ENCODE data around the gene RPS6KA4. TPM values are rescaled to one million over a fixed set of nuclear protein-coding genes. Genes with fewer than 3 reads are reported as not detected.

RPS6KA4 gene
- total RNA-seq, 4 donors from 2014 or later = 2.4 to 37.4 (median 29.3) TPM

- DNase-seq = no peak
- H3K27ac ChIP-seq = no peak overlapping the region
- H3K4me3 ChIP-seq = no peak overlapping the region
- no peaks in the 10 kb centered on the region for H3K27me3 ChIP-seq
- H3K9me3 ChIP-seq = no peaks in the 10 kb centered on the region
- intact Hi-C loops (cut with DNase I; ENCODE audit: low total_unique reads) = no loop called here
- TF ChIP-seq POLR2A (IDR thresholded peaks at IDR 0.05) = no peak
- TF ChIP-seq, protein P1, sequence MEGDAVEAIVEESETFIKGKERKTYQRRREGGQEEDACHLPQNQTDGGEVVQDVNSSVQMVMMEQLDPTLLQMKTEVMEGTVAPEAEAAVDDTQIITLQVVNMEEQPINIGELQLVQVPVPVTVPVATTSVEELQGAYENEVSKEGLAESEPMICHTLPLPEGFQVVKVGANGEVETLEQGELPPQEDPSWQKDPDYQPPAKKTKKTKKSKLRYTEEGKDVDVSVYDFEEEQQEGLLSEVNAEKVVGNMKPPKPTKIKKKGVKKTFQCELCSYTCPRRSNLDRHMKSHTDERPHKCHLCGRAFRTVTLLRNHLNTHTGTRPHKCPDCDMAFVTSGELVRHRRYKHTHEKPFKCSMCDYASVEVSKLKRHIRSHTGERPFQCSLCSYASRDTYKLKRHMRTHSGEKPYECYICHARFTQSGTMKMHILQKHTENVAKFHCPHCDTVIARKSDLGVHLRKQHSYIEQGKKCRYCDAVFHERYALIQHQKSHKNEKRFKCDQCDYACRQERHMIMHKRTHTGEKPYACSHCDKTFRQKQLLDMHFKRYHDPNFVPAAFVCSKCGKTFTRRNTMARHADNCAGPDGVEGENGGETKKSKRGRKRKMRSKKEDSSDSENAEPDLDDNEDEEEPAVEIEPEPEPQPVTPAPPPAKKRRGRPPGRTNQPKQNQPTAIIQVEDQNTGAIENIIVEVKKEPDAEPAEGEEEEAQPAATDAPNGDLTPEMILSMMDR (IDR thresholded peaks at IDR 0.05) = no peak
- no peaks in the 10 kb centered on the region for H3K4me1 ChIP-seq
- H3K36me3 ChIP-seq = no peaks in the 10 kb centered on the region
Measured at GRCh38 chr11:64390558-64390957, 31.6 kb downstream of the RPS6KA4 start.

DNA sequence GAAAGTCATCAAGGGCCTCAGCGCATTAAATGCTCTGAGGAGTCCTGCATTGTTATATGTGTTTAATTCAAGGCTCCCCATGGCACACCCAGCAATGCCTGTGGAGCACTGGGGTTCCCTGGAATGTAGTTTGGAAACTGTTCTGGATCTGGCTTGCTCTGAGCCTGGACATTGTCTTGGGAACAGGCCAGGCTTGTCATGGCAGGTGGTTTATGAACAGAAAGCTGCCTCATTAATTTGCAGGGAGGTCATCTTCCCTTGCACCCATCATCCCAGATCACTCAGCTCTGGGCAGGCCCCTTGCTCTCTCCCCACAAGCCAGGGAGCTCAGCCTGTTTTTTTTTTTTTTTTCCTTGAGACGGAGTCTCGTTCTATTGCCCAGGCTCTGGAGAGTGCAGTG is 32.9 kb downstream of the RPS6KA4 start:
- intact Hi-C loops (cut with DNase I; ENCODE audit: low total_unique reads) = no loop called here
- TF ChIP-seq POLR2A (IDR thresholded peaks at IDR 0.05) = no peak
- TF ChIP-seq, protein P1 (IDR thresholded peaks at IDR 0.05) = no peak
- Histone ChIP-seq H3K27me3 (no peaks in the 10 kb centered on the region), H3K4me1 (no peaks in the 10 kb centered on the region), H3K9me3 (no peaks in the 10 kb centered on the region), H3K27ac (no peak overlapping the region), H3K36me3 (no peaks in the 10 kb centered on the region), H3K4me3 (no peak overlapping the region)
- DNase-seq = no peak

DNA sequence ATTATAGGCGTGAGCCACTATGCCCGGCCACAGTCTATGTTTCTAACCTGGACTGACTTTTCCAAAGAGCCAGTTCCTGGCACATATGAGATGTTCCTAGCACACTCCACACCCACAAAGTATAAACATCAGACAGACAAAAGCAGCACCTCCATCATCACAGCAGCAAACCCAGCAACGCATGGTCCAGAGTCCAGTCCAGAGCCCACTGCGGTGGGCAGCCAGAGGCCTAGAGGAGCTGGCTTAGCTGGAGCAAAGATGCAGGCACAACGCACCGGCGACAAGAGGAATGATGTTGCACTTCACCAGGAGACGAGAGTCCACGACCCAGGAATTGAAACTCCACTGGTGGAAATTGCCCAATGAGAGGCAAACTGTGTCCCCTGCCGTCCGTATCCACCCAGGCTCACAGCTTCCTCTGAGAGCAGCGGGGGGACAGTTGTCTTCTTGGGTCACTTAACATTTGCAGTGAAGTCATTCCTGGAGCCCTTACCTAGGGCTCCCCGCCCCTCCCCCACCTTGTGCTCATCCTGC is 36.6 kb downstream of the RPS6KA4 start:
- Histone ChIP-seq H3K27me3 (no peaks in the 10 kb centered on the region), H3K27ac (no peak overlapping the region), H3K9me3 (no peaks in the 10 kb centered on the region), H3K4me3 (no peak overlapping the region), H3K36me3 (no peaks in the 10 kb centered on the region), H3K4me1 (no peaks in the 10 kb centered on the region)
- TF ChIP-seq, protein P1 (IDR thresholded peaks at IDR 0.05) = no peak
- TF ChIP-seq POLR2A (IDR thresholded peaks at IDR 0.05) = no peak
- DNase-seq = no peak
- intact Hi-C loops (cut with DNase I; ENCODE audit: low total_unique reads) = no loop called here

- Histone ChIP-seq H3K4me1 (no peaks in the 10 kb centered on the region), H3K36me3 (no peaks in the 10 kb centered on the region), H3K4me3 (no peak overlapping the region), H3K27me3 (no peaks in the 10 kb centered on the region), H3K27ac (no peak overlapping the region), H3K9me3 (no peaks in the 10 kb centered on the region)
- TF ChIP-seq, protein P1 (IDR thresholded peaks at IDR 0.05) = no peak
- no peak for TF ChIP-seq POLR2A (IDR thresholded peaks at IDR 0.05)
- no peak for DNase-seq
- intact Hi-C loops (cut with DNase I; ENCODE audit: low total_unique reads) = no loop called here
Measured at GRCh38 chr11:64396079-64396591, 37.2 kb downstream of the RPS6KA4 start.

DNA sequence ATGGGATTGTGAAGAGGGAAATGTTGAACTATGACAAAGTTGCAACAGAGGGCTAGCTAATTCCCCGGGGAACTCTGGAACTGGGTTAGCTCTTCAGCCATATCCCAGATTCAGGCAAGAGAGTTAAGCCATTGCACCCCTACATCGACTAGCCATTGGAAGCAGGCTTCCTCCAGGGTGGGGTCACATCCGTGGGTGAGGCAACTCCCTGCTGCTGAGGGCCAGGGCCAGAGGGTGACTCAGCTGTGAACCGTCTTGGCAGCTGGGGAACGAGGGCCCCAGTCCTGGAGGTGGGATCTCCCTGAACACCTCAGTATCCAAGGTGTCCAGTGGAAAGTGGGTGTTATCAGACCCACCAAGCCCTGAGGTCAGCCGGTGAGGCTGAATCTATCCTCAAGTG is 41.1 kb downstream of the RPS6KA4 start:
- no peaks in the 10 kb centered on the region for H3K9me3 ChIP-seq
- H3K27me3 ChIP-seq = no peaks in the 10 kb centered on the region
- TF ChIP-seq, protein P1 (IDR thresholded peaks at IDR 0.05) = no peak
- no peak for TF ChIP-seq POLR2A (IDR thresholded peaks at IDR 0.05)
- H3K4me3 ChIP-seq = no peak overlapping the region
- H3K36me3 ChIP-seq = no peaks in the 10 kb centered on the region
- no peak for DNase-seq
- H3K4me1 ChIP-seq = no peaks in the 10 kb centered on the region
- intact Hi-C loops (cut with DNase I; ENCODE audit: low total_unique reads) = no loop called here
- no peak overlapping the region for H3K27ac ChIP-seq

Measured in uterus (tissue), 4 donors.